GM12878 (cell line): ENCODE measurements around the gene RHBG. TPM values are rescaled to one million over a fixed set of nuclear protein-coding genes. Genes with fewer than 3 reads are reported as not detected.

Source experiments
- ATAC-seq: fragments of 200-7000 bp; cut with Tn5 transposase; 3 replicates; pipeline ENCODE4 v1.9.1; 2020; ENCODE audit warnings: mild to moderate bottlenecking, moderate library complexity
- BruUV-seq: library from RNA; stranded (reverse); fragments of 400-500 nt; replicated peaks from 2 replicates; lab custom pipeline; 2021; lab: Mats Ljungman, UMichigan
- CTCF ChIA-PET: fragments of 300-600 bp; sonication (Branson Sonifier 250); formaldehyde crosslinking; extraction: SDS; loops from one replicate; lab custom pipeline; 2021; ENCODE audit warnings: inconsistent platforms; lab: Yijun Ruan, JAX
- POLR2A ChIA-PET: fragments of 350-600 bp; formaldehyde crosslinking; extraction: SDS; loops from one replicate; lab custom pipeline; 2021; ENCODE audit warnings: inconsistent platforms; lab: Charles Lee
- RAD21 ChIA-PET: fragments of 300-600 bp; sonication (Branson Sonifier 250); formaldehyde crosslinking; loops from one replicate; lab custom pipeline; 2023; ENCODE audit warnings: antibody characterized with exemption; ENCODE audit not compliant: unreplicated experiment; lab: Charles Lee
- SMC1A ChIA-PET: fragments of 300-600 bp; sonication (Branson Sonifier 250); formaldehyde crosslinking; loops from one replicate; lab custom pipeline; 2023; ENCODE audit not compliant: unreplicated experiment, uncharacterized antibody; lab: Charles Lee
- DNase-seq: peaks from one replicate; pipeline ENCODE4 v3.0.0-alpha.2; 2011; ENCODE audit warnings: low read depth, low spot score
- FAIRE-seq: peaks from 3 replicates; lab custom pipeline; 2011; peaks lifted over from hg19 to GRCh38; lab: Jason Lieb, UNC
- H2AFZ ChIP-seq: 2 replicates; pipeline ENCODE4 v1.6.0; 2011; ENCODE audit warnings: low read depth, low read length, control low read depth; ENCODE audit not compliant: control insufficient read depth
- H3K27ac ChIP-seq: 2 replicates; pipeline ENCODE4 v1.5.1; 2011; ENCODE audit warnings: control low read depth; ENCODE audit not compliant: control insufficient read depth, insufficient read depth
- H3K27me3 ChIP-seq, 2 experiments: replicated peaks in 1 of 2; 2 replicates each; pipeline versions ENCODE4 v1.6.0 to v1.6.1; 2011; ENCODE audit warnings: low read length in 1 of 2; ENCODE audit not compliant: control insufficient read depth in 2 of 2, insufficient read depth in 2 of 2
- H3K36me3 ChIP-seq, 2 experiments: 2 replicates each; pipeline ENCODE4 v1.5.1; 2011; ENCODE audit warnings: low read length in 1 of 2; ENCODE audit not compliant: control insufficient read depth in 2 of 2, insufficient read depth in 2 of 2
- H3K4me1 ChIP-seq: 2 replicates; pipeline ENCODE4 v1.6.1; 2011; ENCODE audit warnings: mild to moderate bottlenecking, low read length, moderate library complexity, mixed read lengths; ENCODE audit not compliant: control insufficient read depth, insufficient read depth
- H3K4me2 ChIP-seq: 2 replicates; pipeline ENCODE4 v1.6.0; 2011; ENCODE audit warnings: control low read depth; ENCODE audit not compliant: control insufficient read depth, insufficient read depth
- H3K4me3 ChIP-seq: fragments of 200-600 bp; sonication (generic); 2 replicates; pipeline ENCODE4 v1.5.1; 2016
- H3K79me2 ChIP-seq: 2 replicates; pipeline ENCODE4 v1.6.0; 2011; ENCODE audit warnings: low read length; ENCODE audit not compliant: control insufficient read depth, insufficient read depth
- H3K9ac ChIP-seq: 2 replicates; pipeline ENCODE4 v1.8.0; 2011; ENCODE audit warnings: low read length, control low read depth, mixed read lengths; ENCODE audit not compliant: control insufficient read depth, insufficient read depth
- H3K9me3 ChIP-seq: replicated peaks from 3 replicates; pipeline ENCODE4 v1.5.1; 2011; ENCODE audit warnings: mild to moderate bottlenecking, low read length; ENCODE audit not compliant: control insufficient read depth, insufficient read depth
- H4K20me1 ChIP-seq: 2 replicates; pipeline ENCODE4 v1.6.0; 2011; ENCODE audit not compliant: control insufficient read depth, insufficient read depth
- ATF7 ChIP-seq: fragments of 450-650 bp; IDR thresholded peaks from 2 replicates; pipeline ENCODE4 v1.6.1; 2016; ENCODE audit warnings: low read depth, mild to moderate bottlenecking
- CBX3 ChIP-seq: fragments of 200-600 bp; sonication (generic); IDR thresholded peaks from 2 replicates; pipeline ENCODE4 v1.6.1; 2016; ENCODE audit warnings: low read depth, borderline replicate concordance
- CHD2 ChIP-seq: IDR thresholded peaks from 2 replicates; pipeline ENCODE4 v1.6.1; 2011; ENCODE audit warnings: low read depth, low read length, improper control_type of control experiment, borderline replicate concordance
- CREM ChIP-seq: IDR thresholded peaks from 2 replicates; pipeline ENCODE4 v1.6.1; 2014; ENCODE audit warnings: antibody characterized with exemption, low read depth
- EGR1 ChIP-seq, 2 experiments: IDR thresholded peaks; 1 replicate in 1 of 2; 2 replicates in 1 of 2; pipeline ENCODE4 v1.6.1; 2011 to 2012; ENCODE audit warnings: low read depth in 2 of 2, low read length in 2 of 2, borderline replicate concordance in 1 of 2, mild to moderate bottlenecking in 1 of 2, moderate library complexity in 1 of 2
- IKZF1 ChIP-seq: fragments of 450-650 bp; conservative IDR thresholded peaks from 2 replicates; pipeline ENCODE4 v1.6.1; 2017; ENCODE audit warnings: antibody characterized with exemption, mild to moderate bottlenecking
- IKZF2 ChIP-seq, 2 experiments: fragments of 450-650 bp; IDR thresholded peaks; 2 replicates each; pipeline ENCODE4 v1.6.1; 2017; ENCODE audit warnings: mild to moderate bottlenecking in 2 of 2, moderate library complexity in 2 of 2
- LARP7 ChIP-seq: fragments of 450-650 bp; IDR thresholded peaks from 2 replicates; pipeline ENCODE4 v1.6.1; 2017; ENCODE audit warnings: mild to moderate bottlenecking
- MYB ChIP-seq: fragments of 150-350 bp; IDR thresholded peaks from 2 replicates; pipeline ENCODE4 v1.6.1; 2014; ENCODE audit warnings: mild to moderate bottlenecking, low read depth, low read length, borderline replicate concordance
- NBN ChIP-seq: fragments of 450-650 bp; IDR thresholded peaks from 2 replicates; pipeline ENCODE4 v1.6.1; 2016
- NFIC ChIP-seq: IDR thresholded peaks from 2 replicates; pipeline ENCODE4 v1.6.1; 2012; ENCODE audit warnings: low read depth, mild to moderate bottlenecking, inconsistent platforms, low read length, moderate library complexity
- NFYB ChIP-seq: IDR thresholded peaks from 2 replicates; pipeline ENCODE4 v1.6.1; 2011; ENCODE audit warnings: low read depth, mild to moderate bottlenecking, low read length, improper control_type of control experiment, moderate library complexity; ENCODE audit not compliant: insufficient read depth
- POLR2AphosphoS5 ChIP-seq: IDR thresholded peaks from 2 replicates; pipeline ENCODE4 v1.6.1; 2011; ENCODE audit warnings: mild to moderate bottlenecking, low read length, inconsistent platforms
- RFX5 ChIP-seq: IDR thresholded peaks from 2 replicates; pipeline ENCODE4 v1.6.1; 2011; ENCODE audit warnings: low read depth, low read length, improper control_type of control experiment
- SRF ChIP-seq, 2 experiments: IDR thresholded peaks; 2 replicates each; pipeline ENCODE4 v1.6.1; 2011; ENCODE audit warnings: low read depth in 2 of 2, low read length in 2 of 2, mild to moderate bottlenecking in 1 of 2, moderate library complexity in 1 of 2
- TAF1 ChIP-seq: IDR thresholded peaks from 2 replicates; pipeline ENCODE4 v1.6.1; 2011; ENCODE audit warnings: mild to moderate bottlenecking, low read depth, low read length, borderline replicate concordance
- YY1 ChIP-seq: IDR thresholded peaks from 2 replicates; pipeline ENCODE4 v1.6.1; 2011; ENCODE audit warnings: low read depth, mild to moderate bottlenecking, low read length
- WGBS: methylation state at CpG from one replicate; pipeline ENCODE4 v1.1.6; 2016; ENCODE audit warnings: low lambda C conversion rate; ENCODE audit not compliant: insufficient replicate concordance, insufficient coverage; ENCODE audit errors: missing lambda C conversion rate; 5-methylcytosine and 5-hydroxymethylcytosine counted together
- in situ Hi-C: fragments of 300-500 bp; cut with MboI; formaldehyde crosslinking; loops from 9 replicates; pipeline ENCODE4 v1.14.3; 2018; ENCODE audit warnings: mixed read lengths
- intact Hi-C: fragments of 100-400 bp; cut with micrococcal nuclease; formaldehyde crosslinking; loops from one replicate; pipeline ENCODE4 v1.14.2; 2022; ENCODE audit not compliant: unreplicated experiment
- polyA plus RNA-seq, 11 experiments: library from polyadenylated mRNA; depleted of rRNA in 4 of 11; unstranded in 6 of 11; stranded (reverse) in 5 of 11; fragments of >200 nt; fragmentation: Nextera tagmentation in 4 of 11; fragmentation: Illumina TruSeq in 1 of 11; extraction: Ambion mirVana in 4 of 11; extraction: Trizol in 1 of 11; gene quantifications; 1 replicate in 1 of 11; 2 replicates in 10 of 11; pipeline versions ENCODE4 v1.2.1 to v1.2.3, GENCODE V29; 2011 to 2016; ENCODE audit warnings: inconsistent platforms in 2 of 11, missing spikeins in 2 of 11, low read depth in 1 of 11
- total RNA-seq, 4 experiments: library from RNA; depleted of rRNA in 3 of 4; stranded (reverse); fragments of >200 nt in 3 of 4; fragmentation: Illumina TruSeq in 1 of 4; extraction: Trizol in 1 of 4; gene quantifications; 2 replicates each; pipeline versions ENCODE4 v1.2.1 to v1.2.3, GENCODE V29; 2013 to 2021
- TF ChIP-seq, protein P1 (sequence below): fragments of 450-650 bp; formaldehyde crosslinking; IDR thresholded peaks from 2 replicates; pipeline ENCODE4 v1.4.0; 2022; ENCODE audit warnings: mild to moderate bottlenecking, moderate library complexity
- TF ChIP-seq, protein P2 (sequence below): fragments of 450-650 bp; IDR thresholded peaks from 2 replicates; pipeline ENCODE4 v1.6.1; 2017; ENCODE audit warnings: low read depth, mild to moderate bottlenecking, moderate library complexity

Gene RHBG
- total and polyA plus RNA-seq, 10 of the 15 experiments (the other 5 are each of a cell fraction or from before 2014, with no cell fraction given), result not detected

DNA sequence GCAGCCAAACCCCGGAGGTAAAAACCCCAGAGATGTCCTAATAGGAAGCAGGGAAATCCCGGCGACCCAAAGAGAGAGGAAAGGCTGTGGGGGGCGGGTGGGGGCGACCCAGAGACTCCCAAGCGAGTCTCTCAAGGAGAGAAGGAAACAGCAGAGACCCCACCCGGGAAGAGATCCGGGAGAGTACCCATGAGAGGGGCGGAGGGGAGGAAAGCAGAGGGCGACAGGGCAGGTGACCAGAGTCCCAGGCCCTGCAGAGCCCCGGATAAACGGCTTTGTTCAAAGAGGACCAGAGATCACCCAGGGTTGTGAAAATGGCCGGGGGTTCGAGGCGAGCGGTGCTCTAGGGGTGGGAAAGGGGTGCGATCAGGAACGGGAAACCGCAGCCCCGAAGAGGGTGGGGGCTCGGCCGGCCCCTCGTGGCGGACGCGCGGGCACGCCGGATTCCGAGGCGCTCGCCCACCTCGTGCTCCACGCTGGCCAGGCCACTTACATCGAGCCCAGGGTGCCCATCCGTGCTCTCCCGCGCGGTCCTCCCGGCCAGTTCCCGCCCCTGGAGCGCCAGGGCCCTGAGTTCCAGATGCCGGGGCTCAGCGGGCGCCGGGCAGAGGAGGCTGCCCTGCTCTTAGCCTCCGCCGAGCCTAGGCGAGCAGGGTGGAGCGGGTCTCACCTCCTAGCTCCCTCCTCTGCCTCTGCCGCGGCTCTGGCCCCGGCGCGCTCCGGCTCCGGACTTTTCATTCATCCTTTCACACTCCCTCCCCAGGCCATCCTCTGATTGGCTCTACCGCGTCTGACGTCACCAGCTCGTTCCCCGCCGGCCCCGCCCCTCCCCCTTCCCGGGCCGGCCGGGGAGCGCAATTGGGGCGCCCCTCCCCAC, 52.3 kb downstream of the RHBG start:
- Histone ChIP-seq H3K27ac (peak overlapping the region; percentile 33; the same call in 1 of the 2 replicates), H3K4me2 (peak overlapping the region; percentile 77), H3K9ac (peak overlapping the region; percentile 67), H3K79me2 (no peaks in the 10 kb centered on the region), H3K27me3 (peaks cover 6 to 13% of the 10 kb centered on the region in 2 experiments), H3K4me1 (peaks cover 8% of the 10 kb centered on the region), H2AFZ (peak overlapping the region; percentile 59), H3K9me3 (no peaks in the 10 kb centered on the region), H3K4me3 (peak overlapping the region; percentile 75), H4K20me1 (no peaks in the 10 kb centered on the region), H3K36me3 (no peaks in the 10 kb centered on the region)
- FAIRE-seq, result no peak
- SMC1A ChIA-PET, result interaction anchor here (0.5 kb wide), 1 partner anchor 72 kb away, joined by 3 read pairs; no protein-coding TSS in a partner anchor
- peak; percentile 88 for ATAC-seq
- DNase-seq, result peak; percentile 39
- CTCF ChIA-PET, result interaction anchor here (0.7 to 1.1 kb wide), 4 partner anchors 25 to 190 kb away, joined by 3 to 6 read pairs (median 4); no protein-coding TSS in a partner anchor
- in situ Hi-C loops (no loop called here), intact Hi-C loops (loop anchor here (2.0 kb wide), 1 partner anchor 24 kb away; no protein-coding TSS in a partner anchor)
- RAD21 ChIA-PET, result interaction anchor here (1.0 kb wide), 2 partner anchors 25 to 36 kb away, joined by 3 to 4 read pairs; no protein-coding TSS in a partner anchor
- POLR2A ChIA-PET, result no interaction called here
- no TSS peak for BruUV-seq
- WGBS, result under 1% methylated on average over 41 of the region's 69 CpGs
- TF ChIP-seq SRF (IDR thresholded peaks at IDR 0.05; ENCODE audit: low read depth in 2 of 2, low read length in 2 of 2) (0 out of 4 replicates have a peak, but pooled peaks of 1 of the 2 experiments have one; percentile 6), NFYB (peak; percentile 63; the same call in 1 of the 2 replicates), IKZF1 (peak; percentile 28; the same call in 1 of the 2 replicates), CBX3 (no peak), POLR2AphosphoS5 (peak; percentile 64; the same call in 1 of the 2 replicates), IKZF2 (IDR thresholded peaks at IDR 0.05) (no peak), YY1 (peak; percentile 79), NBN (peak; percentile 68), EGR1 (IDR thresholded peaks at IDR 0.05; ENCODE audit: borderline replicate concordance in 1 of 2, low read depth in 2 of 2, low read length in 2 of 2) (peak in 1 of 2 experiments; percentile 29; a peak in 1 of 3 replicates), RFX5 (peak; percentile 40; the same call in 1 of the 2 replicates), NFIC (no peak), LARP7 (peak; percentile 67), MYB (no peak), ATF7 (peak; percentile 82), CHD2 (peak; percentile 61; the same call in 1 of the 2 replicates), TAF1 (peak; percentile 55; the same call in 1 of the 2 replicates), CREM (peak; percentile 69)
- TF ChIP-seq, protein P1, sequence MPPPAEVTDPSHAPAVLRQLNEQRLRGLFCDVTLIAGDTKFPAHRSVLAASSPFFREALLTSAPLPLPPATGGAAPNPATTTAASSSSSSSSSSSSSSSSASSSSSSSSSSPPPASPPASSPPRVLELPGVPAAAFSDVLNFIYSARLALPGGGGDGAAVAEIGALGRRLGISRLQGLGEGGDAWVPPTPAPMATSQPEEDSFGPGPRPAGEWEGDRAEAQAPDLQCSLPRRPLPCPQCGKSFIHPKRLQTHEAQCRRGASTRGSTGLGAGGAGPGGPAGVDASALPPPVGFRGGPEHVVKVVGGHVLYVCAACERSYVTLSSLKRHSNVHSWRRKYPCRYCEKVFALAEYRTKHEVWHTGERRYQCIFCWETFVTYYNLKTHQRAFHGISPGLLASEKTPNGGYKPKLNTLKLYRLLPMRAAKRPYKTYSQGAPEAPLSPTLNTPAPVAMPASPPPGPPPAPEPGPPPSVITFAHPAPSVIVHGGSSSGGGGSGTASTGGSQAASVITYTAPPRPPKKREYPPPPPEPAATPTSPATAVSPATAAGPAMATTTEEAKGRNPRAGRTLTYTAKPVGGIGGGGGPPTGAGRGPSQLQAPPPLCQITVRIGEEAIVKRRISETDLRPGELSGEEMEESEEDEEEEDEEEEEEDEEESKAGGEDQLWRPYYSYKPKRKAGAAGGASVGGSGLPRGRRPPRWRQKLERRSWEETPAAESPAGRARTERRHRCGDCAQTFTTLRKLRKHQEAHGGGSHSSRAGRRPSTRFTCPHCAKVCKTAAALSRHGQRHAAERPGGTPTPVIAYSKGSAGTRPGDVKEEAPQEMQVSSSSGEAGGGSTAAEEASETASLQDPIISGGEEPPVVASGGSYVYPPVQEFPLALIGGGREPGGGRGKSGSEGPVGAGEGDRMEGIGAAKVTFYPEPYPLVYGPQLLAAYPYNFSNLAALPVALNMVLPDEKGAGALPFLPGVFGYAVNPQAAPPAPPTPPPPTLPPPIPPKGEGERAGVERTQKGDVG (CRISPR knock-in tag), result no peak
- TF ChIP-seq, protein P2, sequence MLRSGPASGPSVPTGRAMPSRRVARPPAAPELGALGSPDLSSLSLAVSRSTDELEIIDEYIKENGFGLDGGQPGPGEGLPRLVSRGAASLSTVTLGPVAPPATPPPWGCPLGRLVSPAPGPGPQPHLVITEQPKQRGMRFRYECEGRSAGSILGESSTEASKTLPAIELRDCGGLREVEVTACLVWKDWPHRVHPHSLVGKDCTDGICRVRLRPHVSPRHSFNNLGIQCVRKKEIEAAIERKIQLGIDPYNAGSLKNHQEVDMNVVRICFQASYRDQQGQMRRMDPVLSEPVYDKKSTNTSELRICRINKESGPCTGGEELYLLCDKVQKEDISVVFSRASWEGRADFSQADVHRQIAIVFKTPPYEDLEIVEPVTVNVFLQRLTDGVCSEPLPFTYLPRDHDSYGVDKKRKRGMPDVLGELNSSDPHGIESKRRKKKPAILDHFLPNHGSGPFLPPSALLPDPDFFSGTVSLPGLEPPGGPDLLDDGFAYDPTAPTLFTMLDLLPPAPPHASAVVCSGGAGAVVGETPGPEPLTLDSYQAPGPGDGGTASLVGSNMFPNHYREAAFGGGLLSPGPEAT, result 0 out of 2 replicates have a peak, but pooled peaks have one; percentile 3
